Measurements from ENCODE around the gene PRSS53. TPM values are rescaled to one million over a fixed set of nuclear protein-coding genes. Genes with fewer than 3 reads are reported as not detected.

Gene PRSS53
- total RNA-seq, 2 experiments from 2014 or later, result 4.7 to 4.9 TPM

GRCh38 chr16:31077592-31078396 is 10.9 kb downstream of the PRSS53 start:
- ChIA-PET CTCF (no interaction called here), POLR2A (interaction anchor here (0.8 to 1.0 kb wide), 2 partner anchors 8 to 103 kb away, joined by 3 read pairs; no protein-coding TSS in a partner anchor)
- H3K36me3 Mint-ChIP-seq (ENCODE audit: low read depth), result peaks cover 59% of the 10 kb centered on the region
- peaks cover 32% of the 10 kb centered on the region for H3K4me1 Mint-ChIP-seq
- H3K9me3 Mint-ChIP-seq, result no peaks in the 10 kb centered on the region
- no peak overlapping the region for H3K27ac Mint-ChIP-seq
- DNase-seq, result no peak
- H3K4me3 Mint-ChIP-seq, result no peak overlapping the region
- no peaks in the 10 kb centered on the region for H3K27me3 Mint-ChIP-seq

DNA sequence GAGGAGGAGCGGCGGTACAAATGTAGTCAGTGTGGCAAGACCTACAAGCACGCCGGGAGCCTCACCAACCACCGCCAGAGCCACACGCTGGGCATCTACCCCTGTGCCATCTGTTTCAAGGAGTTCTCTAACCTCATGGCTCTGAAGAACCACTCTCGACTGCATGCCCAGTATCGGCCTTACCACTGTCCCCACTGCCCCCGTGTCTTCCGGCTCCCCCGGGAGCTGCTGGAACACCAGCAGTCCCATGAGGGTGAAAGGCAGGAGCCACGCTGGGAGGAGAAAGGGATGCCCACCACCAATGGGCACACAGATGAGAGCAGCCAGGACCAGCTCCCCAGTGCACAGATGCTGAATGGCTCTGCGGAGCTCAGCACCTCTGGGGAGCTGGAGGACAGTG is 11.7 kb downstream of the PRSS53 start:
- Mint-ChIP-seq H3K4me3 (no peak overlapping the region), H3K27me3 (no peaks in the 10 kb centered on the region), H3K9me3 (no peaks in the 10 kb centered on the region), H3K4me1 (peaks cover 37% of the 10 kb centered on the region), H3K36me3 (ENCODE audit: low read depth) (peaks cover 59% of the 10 kb centered on the region), H3K27ac (no peak overlapping the region)
- CTCF ChIA-PET, result no interaction called here
- no peak for DNase-seq
- POLR2A ChIA-PET, result interaction anchor here (0.8 to 1.0 kb wide), 2 partner anchors 9 to 103 kb away, joined by 3 read pairs; no protein-coding TSS in a partner anchor

DNA sequence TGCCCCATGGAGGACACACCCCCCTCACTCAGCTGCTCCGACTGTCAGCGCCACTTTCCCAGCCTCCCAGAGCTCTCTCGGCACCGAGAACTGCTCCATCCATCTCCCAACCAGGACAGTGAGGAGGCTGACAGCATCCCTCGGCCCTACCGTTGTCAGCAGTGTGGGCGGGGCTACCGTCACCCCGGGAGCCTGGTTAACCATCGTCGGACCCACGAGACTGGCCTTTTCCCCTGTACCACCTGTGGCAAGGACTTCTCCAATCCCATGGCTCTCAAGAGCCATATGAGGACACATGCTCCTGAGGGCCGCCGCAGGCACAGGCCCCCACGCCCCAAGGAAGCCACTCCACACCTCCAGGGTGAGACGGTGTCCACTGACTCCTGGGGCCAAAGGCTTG is 12.4 kb downstream of the PRSS53 start:
- H3K4me1 Mint-ChIP-seq, result peaks cover 43% of the 10 kb centered on the region
- H3K27me3 Mint-ChIP-seq, result no peaks in the 10 kb centered on the region
- H3K27ac Mint-ChIP-seq, result no peak overlapping the region
- no peaks in the 10 kb centered on the region for H3K9me3 Mint-ChIP-seq
- POLR2A ChIA-PET, result interaction anchor here (0.6 to 1.0 kb wide), 2 partner anchors 10 to 78 kb away, joined by 3 read pairs; no protein-coding TSS in a partner anchor
- CTCF ChIA-PET, result no interaction called here
- H3K4me3 Mint-ChIP-seq, result peak overlapping the region; percentile 96
- H3K36me3 Mint-ChIP-seq (ENCODE audit: low read depth), result peaks cover 59% of the 10 kb centered on the region
- DNase-seq, result no peak

GRCh38 chr16:31074814-31075183 is 13.9 kb downstream of the PRSS53 start:
- Mint-ChIP-seq H3K36me3 (ENCODE audit: low read depth) (peaks cover 51% of the 10 kb centered on the region), H3K27me3 (no peaks in the 10 kb centered on the region), H3K9me3 (no peaks in the 10 kb centered on the region), H3K4me3 (peak overlapping the region; percentile 96), H3K4me1 (peaks cover 38% of the 10 kb centered on the region), H3K27ac (peak overlapping the region; percentile 93)
- CTCF ChIA-PET, result interaction anchor here (0.7 to 2.7 kb wide), 9 partner anchors 18 to 794 kb away, joined by 3 to 18 read pairs (median 6); partner anchors contain the start of genes KAT8, VKORC1 and ZNF843
- no peak for DNase-seq
- POLR2A ChIA-PET, result interaction anchor here (1.2 to 3.5 kb wide), 22 partner anchors 9 to 799 kb away, joined by 3 to 43 read pairs (median 9); partner anchors contain the start of genes ARMC5, FUS, KAT8 and PRSS53

DNA sequence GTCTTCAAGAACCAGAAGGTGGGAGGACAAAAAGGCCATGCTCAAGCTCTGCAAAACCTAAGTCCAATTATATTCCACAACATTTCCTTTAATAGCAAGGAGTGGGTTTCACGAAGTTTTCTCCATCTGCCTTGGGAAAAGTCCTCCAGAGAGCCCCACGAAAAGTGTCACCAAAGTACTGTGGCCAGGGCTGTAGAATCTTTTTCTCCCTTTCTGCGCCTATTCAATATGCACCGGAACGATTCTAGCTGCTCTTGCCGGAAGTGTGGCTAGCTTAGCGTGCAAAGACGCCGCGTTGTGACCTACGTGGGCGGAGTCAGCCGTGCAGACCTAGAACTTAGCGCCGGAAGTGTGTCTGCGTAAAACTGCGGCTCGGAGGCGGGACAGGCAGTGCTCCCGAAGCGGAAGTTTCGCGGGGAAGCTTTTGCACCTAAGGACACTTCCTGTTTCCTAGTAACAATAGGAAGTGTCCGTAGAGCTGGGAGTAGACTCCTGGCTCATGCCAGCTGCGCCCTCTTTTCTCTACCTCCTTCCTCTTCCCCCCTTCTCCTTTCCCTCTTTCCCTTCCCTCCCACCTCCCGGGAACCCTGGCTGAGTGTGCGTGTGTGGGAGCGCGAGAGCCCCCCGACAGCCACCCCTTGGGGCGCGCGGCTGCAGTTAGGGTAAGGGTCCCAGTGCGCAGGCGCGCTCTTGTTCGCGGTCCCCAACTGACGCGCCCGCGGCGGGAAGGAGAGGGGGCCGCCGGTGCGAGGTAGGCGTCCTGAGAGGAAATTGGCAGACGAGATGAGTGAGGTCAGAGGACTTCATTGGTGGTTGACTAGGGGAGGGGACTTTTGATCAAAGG is 14.6 kb downstream of the PRSS53 start, which contains the start of the genes ZNF646 and ZNF668:
Gene ZNF646, plus strand, starts transcription at position 453 of the 844 bp plus-strand sequence. CDS start 1,903 bp downstream, outside the sequence.
Gene ZNF668, minus strand, starts transcription at position 271 of the 844 bp plus-strand sequence. CDS start 9,781 bp downstream, outside the sequence.
- peaks cover 45% of the 10 kb centered on the region for H3K36me3 Mint-ChIP-seq (ENCODE audit: low read depth)
- peaks cover 39% of the 10 kb centered on the region for H3K4me1 Mint-ChIP-seq

GRCh38 chr16:31073142-31073969 is 15.4 kb downstream of the PRSS53 start:
- POLR2A ChIA-PET, result interaction anchor here (0.8 to 3.5 kb wide), 35 partner anchors 9 to 801 kb away, joined by 3 to 43 read pairs (median 6); partner anchors contain the start of genes ARMC5, FUS, HSD3B7 and KAT8
- H3K9me3 Mint-ChIP-seq, result no peaks in the 10 kb centered on the region
- H3K27me3 Mint-ChIP-seq, result no peaks in the 10 kb centered on the region
- peaks cover 37% of the 10 kb centered on the region for H3K4me1 Mint-ChIP-seq
- peaks cover 37% of the 10 kb centered on the region for H3K36me3 Mint-ChIP-seq (ENCODE audit: low read depth)
- CTCF ChIA-PET, result interaction anchor here (0.6 to 2.7 kb wide), 15 partner anchors 8 to 796 kb away, joined by 3 to 18 read pairs (median 4); partner anchors contain the start of genes KAT8, VKORC1 and ZNF843
- H3K27ac Mint-ChIP-seq, result peak overlapping the region; percentile 94
- peak overlapping the region; percentile 97 for H3K4me3 Mint-ChIP-seq
- DNase-seq, result peak; percentile 91

More for the DNA sequence above, 14.6 kb downstream of the PRSS53 start, which contains the start of the genes ZNF646 and ZNF668:
- H3K27ac Mint-ChIP-seq, result peak within 1 kb of the TSS; percentile 94
- CTCF ChIA-PET, result interaction anchor here (0.6 to 2.7 kb wide), 14 partner anchors 9 to 795 kb away, joined by 3 to 18 read pairs (median 4); partner anchors contain the start of genes KAT8, VKORC1 and ZNF843
- no peaks in the 10 kb centered on the region for H3K27me3 Mint-ChIP-seq
- POLR2A ChIA-PET, result interaction anchor here (0.8 to 3.5 kb wide), 34 partner anchors 10 to 800 kb away, joined by 3 to 43 read pairs (median 6); partner anchors contain the start of genes ARMC5, FUS, HSD3B7 and KAT8
- DNase-seq, result peak; percentile 99
- no peaks in the 10 kb centered on the region for H3K9me3 Mint-ChIP-seq
- peak within 1 kb of the TSS; percentile 97 for H3K4me3 Mint-ChIP-seq

- DNase-seq, result peak; percentile 61
- Mint-ChIP-seq H3K4me1 (peaks cover 35% of the 10 kb centered on the region), H3K27ac (peak overlapping the region; percentile 94), H3K9me3 (no peaks in the 10 kb centered on the region), H3K36me3 (ENCODE audit: low read depth) (peaks cover 29% of the 10 kb centered on the region), H3K4me3 (peak overlapping the region; percentile 97), H3K27me3 (no peaks in the 10 kb centered on the region)
- CTCF ChIA-PET, result interaction anchor here (1.0 to 2.7 kb wide), 6 partner anchors 20 to 796 kb away, joined by 3 to 18 read pairs (median 8); no protein-coding TSS in a partner anchor
- POLR2A ChIA-PET, result interaction anchor here (1.0 to 3.5 kb wide), 18 partner anchors 9 to 386 kb away, joined by 3 to 43 read pairs (median 10); partner anchors contain the start of genes ARMC5, FUS, HSD3B7 and KAT8
These were observed 16.1 kb downstream of the PRSS53 start for GRCh38 chr16:31072540-31073141.

- peaks cover 22% of the 10 kb centered on the region for H3K36me3 Mint-ChIP-seq (ENCODE audit: low read depth)
- peak overlapping the region; percentile 94 for H3K27ac Mint-ChIP-seq
- H3K9me3 Mint-ChIP-seq, result no peaks in the 10 kb centered on the region
- H3K4me3 Mint-ChIP-seq, result peak overlapping the region; percentile 97
- CTCF ChIA-PET, result interaction anchor here (2.3 to 2.7 kb wide), 2 partner anchors 70 to 88 kb away, joined by 8 to 11 read pairs; no protein-coding TSS in a partner anchor
- POLR2A ChIA-PET, result interaction anchor here (1.1 to 3.5 kb wide), 4 partner anchors 38 to 386 kb away, joined by 3 to 29 read pairs (median 7); partner anchors contain the start of gene STX4
- peaks cover 37% of the 10 kb centered on the region for H3K4me1 Mint-ChIP-seq
- no peaks in the 10 kb centered on the region for H3K27me3 Mint-ChIP-seq
- DNase-seq, result no peak
These were observed 16.9 kb downstream of the PRSS53 start for GRCh38 chr16:31071861-31072260.

- no peak for DNase-seq
- no peak overlapping the region for H3K4me3 Mint-ChIP-seq
- H3K27me3 Mint-ChIP-seq, result no peaks in the 10 kb centered on the region
- H3K36me3 Mint-ChIP-seq (ENCODE audit: low read depth), result peaks cover 23% of the 10 kb centered on the region
- no peak overlapping the region for H3K27ac Mint-ChIP-seq
- CTCF ChIA-PET, result interaction anchor here (1.0 to 1.8 kb wide), 3 partner anchors 75 to 133 kb away, joined by 3 to 5 read pairs (median 3); partner anchors contain the start of gene HSD3B7
- no peaks in the 10 kb centered on the region for H3K9me3 Mint-ChIP-seq
- peaks cover 54% of the 10 kb centered on the region for H3K4me1 Mint-ChIP-seq
- POLR2A ChIA-PET, result interaction anchor here (0.5 to 2.7 kb wide), 2 partner anchors 33 to 83 kb away, joined by 3 to 9 read pairs; partner anchors contain the start of gene STX4
These were observed 21.4 kb downstream of the PRSS53 start for GRCh38 chr16:31067342-31067741.

- H3K4me1 Mint-ChIP-seq, result peaks cover 47% of the 10 kb centered on the region
- POLR2A ChIA-PET, result interaction anchor here (0.9 to 3.2 kb wide), 3 partner anchors 9 to 52 kb away, joined by 3 to 34 read pairs (median 5); partner anchors contain the start of genes KAT8, ZNF646 and ZNF668
- peak overlapping the region; percentile 66 for H3K4me3 Mint-ChIP-seq
- H3K9me3 Mint-ChIP-seq, result no peaks in the 10 kb centered on the region
- H3K36me3 Mint-ChIP-seq (ENCODE audit: low read depth), result peaks cover 41% of the 10 kb centered on the region
- peak overlapping the region; percentile 93 for H3K27ac Mint-ChIP-seq
- no peaks in the 10 kb centered on the region for H3K27me3 Mint-ChIP-seq
- CTCF ChIA-PET, result interaction anchor here (1.1 to 1.9 kb wide), 2 partner anchors 9 to 77 kb away, joined by 3 to 6 read pairs; partner anchors contain the start of genes ZNF646 and ZNF668
- DNase-seq, result no peak
These were observed 23.8 kb downstream of the PRSS53 start for GRCh38 chr16:31064882-31065461.

All from activated CD4-positive, alpha-beta memory T cell treated with anti-CD3 and anti-CD28 coated beads, Interleukin-2, amount 10 ng/mL, durations not matched to agents 7 days and 5 days (primary cell).